Astrocyte of the hippocampus (primary cell): Measurements from ENCODE around the gene LDLRAP1.
"Not testable (repeated sequence)": the region's sequence is repeated elsewhere in the genome, so short reads cannot be mapped to it uniquely, and the experiment has no call there.

Source experiments
- DNase-seq: peaks from one replicate; pipeline ENCODE4 v3.0.0; 2011; ENCODE audit warnings: low read depth, low spot score

The LDLRAP1 gene

DNA sequence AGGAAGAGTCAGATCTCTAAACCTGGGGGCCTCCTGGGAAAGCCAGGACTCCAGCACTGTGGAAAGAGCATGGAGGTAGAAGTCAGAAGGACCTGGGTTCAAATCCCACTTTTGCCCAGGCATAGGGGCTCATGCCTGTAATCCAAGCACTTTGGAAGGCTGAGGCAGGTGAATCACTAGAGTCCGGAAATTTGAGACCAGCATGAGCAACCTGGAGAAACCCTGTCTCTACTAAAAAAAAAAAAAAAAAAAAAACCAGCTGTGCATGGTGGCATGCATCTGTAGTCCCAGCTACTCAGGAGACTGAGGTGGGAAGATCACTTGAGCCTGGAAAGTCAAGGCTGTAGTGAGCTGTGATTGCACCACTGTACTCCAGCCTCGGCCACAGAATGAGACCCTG lies 31.8 kb downstream of the LDLRAP1 start:
- DNase-seq, result no peak

DNA sequence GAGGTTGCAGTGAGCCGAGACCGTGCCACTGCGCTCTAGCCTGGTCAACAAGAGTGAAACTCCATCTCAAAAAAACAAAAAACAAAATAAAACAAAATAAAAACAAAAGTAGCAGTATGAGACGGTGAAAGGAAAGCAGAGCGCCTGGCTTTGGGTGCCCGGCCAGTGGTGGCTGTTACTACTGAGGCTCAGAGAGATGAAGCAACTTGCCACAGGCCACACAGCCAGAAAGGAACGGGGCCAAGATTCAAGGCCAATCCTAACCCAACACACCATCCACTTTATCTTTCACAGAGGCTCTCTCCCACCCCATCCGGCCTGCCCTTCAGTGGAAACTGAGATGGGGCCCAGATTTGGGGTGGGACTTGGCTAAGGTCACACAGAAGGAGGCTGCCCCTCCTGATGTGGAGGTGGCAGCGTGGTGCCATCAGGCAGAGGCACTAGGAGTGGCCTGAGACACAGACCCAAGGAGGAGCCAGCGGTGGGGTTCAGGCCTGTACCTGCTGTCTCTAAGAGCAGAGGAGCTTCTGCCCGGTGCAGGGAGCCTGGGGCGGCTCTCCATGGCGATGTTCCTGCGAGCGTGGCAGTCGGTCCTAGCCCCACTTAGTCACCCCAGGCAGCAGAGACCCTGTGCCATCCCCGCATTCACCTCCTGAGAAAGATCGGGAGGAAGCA lies 33.2 kb downstream of the LDLRAP1 start:
- no peak for DNase-seq

DNA sequence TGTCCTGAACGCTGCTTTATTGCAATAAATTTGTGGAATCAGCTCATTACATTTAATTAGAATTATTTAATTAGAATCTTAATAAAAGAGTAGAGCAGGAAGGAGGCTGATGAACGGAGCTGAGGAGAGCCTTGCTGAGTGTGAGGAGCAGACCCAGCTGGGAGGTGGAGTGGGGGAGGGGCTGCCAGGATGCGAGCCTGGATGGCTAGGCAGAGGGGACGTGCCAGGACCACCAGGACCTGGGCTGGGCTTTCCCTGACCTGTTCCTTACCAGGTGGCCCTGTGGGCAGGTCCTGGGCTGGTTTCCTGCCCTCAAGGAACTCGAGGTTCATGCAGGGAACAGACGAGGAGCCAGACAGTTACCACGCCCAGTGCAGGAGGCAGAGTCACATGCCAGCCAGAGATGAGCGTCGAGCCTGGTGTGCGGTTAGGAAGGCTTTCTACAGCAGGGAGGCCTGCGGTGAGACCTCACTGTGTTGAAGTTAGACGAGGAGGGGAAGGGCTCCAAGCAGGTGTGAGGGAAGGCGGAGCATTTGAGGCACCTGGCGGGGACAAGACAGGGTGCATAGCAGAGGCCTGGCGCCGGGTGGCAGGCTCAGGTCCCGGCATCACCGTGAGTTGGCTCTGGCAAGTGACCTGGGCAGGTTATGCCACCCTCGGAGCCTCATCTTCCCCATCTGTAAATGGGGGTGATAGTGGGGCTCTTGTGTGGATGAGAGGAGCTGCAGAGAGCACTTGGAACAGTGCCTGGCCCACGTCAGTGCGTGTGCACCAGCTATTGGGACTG lies 33.9 kb downstream of the LDLRAP1 start:
- no peak for DNase-seq

GRCh38 chr1:25579292-25580252 lies 36.2 kb downstream of the LDLRAP1 start:
- no peak for DNase-seq

DNA sequence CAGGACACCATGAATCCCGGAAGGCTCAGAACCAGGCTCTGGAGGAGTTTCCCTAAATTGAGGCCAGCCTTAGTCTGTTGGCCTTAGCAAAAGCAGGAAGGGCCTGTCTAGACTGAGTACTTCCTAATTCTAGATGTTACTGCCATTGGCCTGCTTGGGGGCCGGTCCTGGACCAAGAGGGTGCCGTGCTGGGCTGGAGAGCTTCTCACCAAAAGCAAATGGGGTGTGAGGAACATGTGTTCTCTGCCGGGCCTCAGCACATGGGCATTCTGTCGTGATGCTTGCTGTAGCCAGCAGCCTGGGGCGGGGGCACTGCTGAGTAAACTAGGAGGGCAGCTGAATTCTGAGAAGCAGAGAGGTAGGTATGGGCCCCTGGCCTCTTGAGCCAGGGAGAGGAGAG lies 37.5 kb downstream of the LDLRAP1 start:
- no peak for DNase-seq

DNA sequence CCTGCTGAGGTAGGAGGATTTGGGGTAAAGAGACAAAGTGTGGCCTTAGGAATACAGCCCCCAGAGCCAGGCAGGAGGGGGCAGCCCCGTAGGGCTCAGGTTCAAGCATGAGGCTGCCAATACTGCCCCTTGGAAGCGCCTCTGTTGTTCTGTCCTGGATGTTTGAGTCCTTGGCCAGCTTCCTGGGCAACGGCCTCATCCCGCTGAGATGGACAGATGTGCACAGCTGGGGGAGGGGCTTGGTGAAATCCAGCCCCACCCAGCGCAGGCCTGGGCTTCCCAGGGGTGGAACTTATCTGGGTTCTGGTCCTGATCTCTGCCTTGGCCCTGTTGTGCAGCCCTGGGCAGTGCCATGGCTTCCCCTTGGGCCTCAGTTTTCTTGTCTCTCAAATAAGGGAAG lies 38.4 kb downstream of the LDLRAP1 start:
- no peak for DNase-seq

DNA sequence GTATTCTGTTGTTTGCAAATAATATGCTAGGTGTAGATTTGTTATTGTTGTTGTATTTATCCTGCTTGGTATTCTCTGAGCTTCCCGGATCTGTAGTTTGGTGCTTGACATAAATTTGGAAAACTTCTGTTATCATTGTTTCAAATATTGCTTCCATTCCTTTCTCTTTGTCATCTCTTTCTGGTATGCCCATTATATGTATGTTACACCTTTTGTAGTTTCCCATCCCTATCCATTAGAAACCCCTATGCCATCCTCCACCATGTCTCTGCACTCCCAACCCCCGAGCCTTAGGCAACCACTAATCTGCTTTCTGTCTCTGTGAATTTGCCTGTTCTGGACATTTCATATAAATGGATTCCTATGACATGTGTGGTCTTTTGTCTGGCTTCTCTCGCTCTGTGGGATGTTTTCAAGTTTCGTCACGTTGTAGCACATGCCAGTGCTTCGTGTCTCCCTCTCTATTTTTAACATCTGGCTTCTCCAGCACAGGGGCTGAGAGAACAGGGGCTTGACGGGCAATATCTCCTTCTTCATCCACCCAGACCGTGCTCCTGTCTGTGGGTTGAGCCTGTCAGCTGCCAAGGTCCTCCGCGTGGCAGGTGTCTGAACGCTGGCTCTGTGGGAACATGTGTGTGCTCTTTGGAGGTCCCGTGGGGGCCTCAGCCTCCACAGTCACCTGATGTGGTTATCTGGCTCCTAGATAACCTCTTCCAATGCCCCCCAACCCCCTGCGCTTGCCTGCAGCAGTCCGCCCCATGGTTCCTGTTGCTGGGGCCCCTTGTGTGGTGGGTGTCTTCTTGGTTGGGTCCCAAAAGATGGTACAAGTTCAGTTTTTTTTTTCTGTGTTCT lies 40.3 kb downstream of the LDLRAP1 start:
- DNase-seq, result no peak

GRCh38 chr1:25586181-25586588 lies 42.8 kb downstream of the LDLRAP1 start:
- no peak for DNase-seq

- no peak for DNase-seq
Observed at GRCh38 chr1:25587290-25587689, 43.9 kb downstream of the LDLRAP1 start.

DNA sequence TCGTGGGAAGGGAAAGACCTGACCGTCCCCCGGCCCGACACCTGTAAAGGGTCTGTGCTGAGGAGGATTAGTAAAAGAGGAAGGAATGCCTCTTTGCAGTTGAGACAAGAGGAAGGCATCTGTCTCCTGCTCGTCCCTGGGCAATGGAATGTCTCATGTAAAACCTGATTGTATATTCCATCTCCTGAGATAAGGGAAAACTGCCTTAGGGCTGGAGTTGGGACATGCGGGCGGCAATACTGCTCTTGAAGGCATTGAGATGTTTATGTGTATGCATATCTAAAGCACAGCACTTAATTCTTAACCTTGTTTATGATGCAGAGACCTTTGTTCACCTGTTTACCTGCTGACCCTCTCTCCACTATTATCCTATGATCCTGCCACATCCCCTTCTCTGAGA lies 44.8 kb downstream of the LDLRAP1 start:
- not testable (repeated sequence) for DNase-seq

DNA sequence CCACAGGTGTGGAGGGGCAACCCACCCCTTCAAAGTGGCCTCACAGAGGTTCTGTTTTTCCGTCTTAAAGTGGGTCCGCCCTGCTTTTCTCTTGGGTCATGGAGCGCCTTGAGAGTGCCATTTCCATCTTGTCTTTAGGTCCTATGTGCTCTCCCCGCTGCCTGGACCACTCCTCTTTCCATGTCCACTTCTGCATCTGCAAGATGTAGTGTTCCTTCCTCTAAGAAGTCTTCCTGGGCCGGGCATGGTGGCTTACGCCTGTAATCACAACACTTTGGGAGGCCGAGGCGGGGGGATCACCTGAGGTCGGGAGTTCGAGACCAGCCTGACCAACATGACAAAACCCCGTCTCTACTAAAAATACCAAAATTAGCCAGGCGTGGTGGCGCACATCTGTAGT lies 45.4 kb downstream of the LDLRAP1 start:
- DNase-seq, result not testable (repeated sequence)

DNA sequence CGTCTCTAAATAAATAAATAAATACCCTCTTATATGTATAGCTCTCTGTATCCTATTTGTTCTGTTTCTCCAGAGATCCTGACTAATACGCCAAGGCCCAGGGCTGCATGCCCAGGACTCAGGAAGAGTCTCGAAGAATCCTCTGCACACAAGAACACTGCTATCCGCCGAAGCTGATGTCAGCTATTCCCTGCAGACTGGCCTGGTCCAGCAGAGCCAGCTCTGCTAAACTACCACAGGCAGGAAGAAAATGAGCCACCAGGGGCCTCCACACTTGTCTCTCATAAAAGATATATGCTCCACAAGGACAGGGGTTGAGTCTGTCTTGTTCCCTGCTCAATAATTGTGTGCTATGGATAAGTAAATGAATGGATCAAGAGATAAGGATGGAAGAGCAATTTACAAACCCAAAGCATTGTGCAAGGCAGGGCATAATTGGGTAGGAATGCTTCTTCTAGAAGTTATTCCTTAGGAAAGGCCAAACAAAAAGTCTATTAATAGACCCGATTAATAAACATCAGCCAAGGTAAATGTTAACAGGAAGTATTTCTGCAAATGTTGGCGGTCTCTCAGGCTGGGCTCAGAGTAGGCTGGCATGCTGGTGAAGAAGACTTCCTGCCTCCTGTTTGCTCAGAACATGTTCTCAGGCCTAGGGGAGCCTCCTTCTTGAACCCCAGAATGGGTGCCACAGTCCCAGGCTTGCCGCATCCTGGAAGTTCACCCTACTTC lies 46.9 kb downstream of the LDLRAP1 start:
- no peak for DNase-seq

GRCh38 chr1:25593861-25594260 lies 50.5 kb downstream of the LDLRAP1 start:
- no peak for DNase-seq

GRCh38 chr1:25594971-25595370 lies 51.6 kb downstream of the LDLRAP1 start:
- DNase-seq, result no peak

DNA sequence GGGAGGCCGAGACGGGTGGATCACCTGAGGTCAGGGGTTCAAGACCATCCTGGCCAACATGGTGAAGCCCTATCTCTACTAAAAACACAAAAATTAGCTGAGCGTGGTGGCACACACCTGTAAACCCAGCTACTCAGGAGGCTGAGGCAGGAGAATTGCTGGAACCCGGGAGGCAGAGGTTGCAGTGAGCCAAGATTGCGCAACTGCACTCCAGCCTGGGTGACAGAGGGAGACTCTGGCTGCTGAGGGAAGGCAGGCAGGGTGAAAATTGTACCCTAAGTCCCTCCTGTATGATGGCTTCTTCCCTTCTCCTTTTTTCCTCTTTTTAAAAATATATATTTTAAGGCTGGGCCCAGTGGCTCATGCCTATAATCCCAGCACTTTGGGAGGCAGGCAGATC lies 53.2 kb downstream of the LDLRAP1 start:
- DNase-seq, result not testable (repeated sequence)

GRCh38 chr1:25598879-25599278 lies 55.5 kb downstream of the LDLRAP1 start:
- no peak for DNase-seq

DNA sequence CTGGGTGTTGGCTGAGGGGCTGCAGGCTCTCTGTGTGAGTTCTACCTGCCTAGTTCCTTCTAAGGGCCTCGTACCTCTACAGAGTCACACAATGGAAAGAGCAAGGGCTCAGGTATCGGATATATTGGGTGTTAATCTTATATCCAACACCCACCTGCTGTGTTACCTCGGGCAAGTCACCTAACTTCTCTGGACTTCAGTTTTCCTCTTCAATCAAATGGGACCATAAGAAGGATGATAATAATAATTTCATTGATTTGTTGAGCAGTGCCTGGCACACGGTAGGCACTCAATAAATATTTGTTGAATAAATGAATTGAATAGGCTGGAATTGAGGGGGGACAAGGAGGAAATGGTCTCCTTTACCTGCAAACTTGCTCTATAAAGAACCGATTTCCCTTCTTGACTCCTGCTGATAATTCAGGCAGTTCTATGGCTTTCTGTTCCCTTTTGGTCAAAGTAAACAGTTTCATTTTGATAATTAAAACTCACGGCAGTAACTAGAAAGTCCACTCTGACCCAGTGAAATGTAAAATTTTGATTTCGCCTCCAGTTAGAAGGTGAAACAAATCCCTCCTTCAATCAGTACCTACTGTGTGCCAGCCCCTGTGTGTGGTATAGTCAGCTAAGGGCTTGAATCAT lies 56.7 kb downstream of the LDLRAP1 start:
- DNase-seq, result no peak

GRCh38 chr1:25600971-25601699 lies 57.7 kb downstream of the LDLRAP1 start:
- not testable (repeated sequence) for DNase-seq
